ENCODE data around the gene DNPH1.

Gene DNPH1

GRCh38 chr6:43180058-43180457 lies 49.2 kb downstream of the DNPH1 start:
- no peak for DNase-seq

- DNase-seq: no peak
Measured at GRCh38 chr6:43178951-43179830, 50.1 kb downstream of the DNPH1 start.

GRCh38 chr6:43178150-43178549 lies 51.1 kb downstream of the DNPH1 start:
- no peak for DNase-seq

- no peak for DNase-seq
Measured at GRCh38 chr6:43176423-43176786, 52.9 kb downstream of the DNPH1 start.

GRCh38 chr6:43175676-43176422 lies 53.4 kb downstream of the DNPH1 start:
- no peak for DNase-seq
